Activated CD8-positive, alpha-beta memory T cell treated with anti-CD3 and anti-CD28 coated beads for 48 hours (primary cell): Measurements from ENCODE around the gene CCNF.

Experiments
- DNase-seq, 3 experiments: peaks; one replicate each; pipeline ENCODE4 v3.0.0-alpha.2; 2020; ENCODE audit warnings: low read depth in 2 of 3, low spot score in 2 of 3

The CCNF gene

GRCh38 chr16:2500918-2501750, 71.9 kb downstream of the CCNF start:
- DNase-seq, result peak; percentile 59 to 82 (median 74)

GRCh38 chr16:2501946-2502895, 73.0 kb downstream of the CCNF start:
- no peak for DNase-seq

- no peak for DNase-seq
Observed at GRCh38 chr16:2505695-2506094, 76.4 kb downstream of the CCNF start.

GRCh38 chr16:2507052-2507659, 77.9 kb downstream of the CCNF start:
- no peak for DNase-seq

GRCh38 chr16:2507665-2508064, 78.4 kb downstream of the CCNF start:
- no peak for DNase-seq
